Activated CD4-positive, alpha-beta T cell treated with anti-CD3 and anti-CD28 coated beads for 4 hours (primary cell): ENCODE results near the gene PTPRG.

Source experiments
- DNase-seq, 2 donors: peaks; one replicate each; pipeline ENCODE4 v3.0.0-alpha.2; 2020

PTPRG gene

DNA sequence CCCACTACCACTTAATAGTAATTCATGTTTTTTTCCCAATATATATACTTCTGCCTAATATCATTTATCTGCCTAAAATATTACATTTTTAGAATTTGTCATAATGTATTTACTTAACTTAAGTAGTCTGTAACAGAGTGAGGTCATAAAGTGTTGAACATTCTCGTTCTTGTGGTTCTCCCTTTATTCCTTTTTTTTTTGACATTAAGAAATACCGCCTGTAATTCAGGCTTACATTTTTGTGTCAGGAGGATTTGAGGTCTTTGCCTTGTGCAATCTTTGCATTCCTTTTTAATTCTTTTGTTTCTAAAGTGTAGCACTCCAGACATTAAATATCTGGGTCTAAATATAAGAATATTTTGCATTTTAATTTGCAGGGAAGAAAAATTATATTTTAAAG is 315.4 kb downstream of the PTPRG start:
- DNase-seq: no peak

DNA sequence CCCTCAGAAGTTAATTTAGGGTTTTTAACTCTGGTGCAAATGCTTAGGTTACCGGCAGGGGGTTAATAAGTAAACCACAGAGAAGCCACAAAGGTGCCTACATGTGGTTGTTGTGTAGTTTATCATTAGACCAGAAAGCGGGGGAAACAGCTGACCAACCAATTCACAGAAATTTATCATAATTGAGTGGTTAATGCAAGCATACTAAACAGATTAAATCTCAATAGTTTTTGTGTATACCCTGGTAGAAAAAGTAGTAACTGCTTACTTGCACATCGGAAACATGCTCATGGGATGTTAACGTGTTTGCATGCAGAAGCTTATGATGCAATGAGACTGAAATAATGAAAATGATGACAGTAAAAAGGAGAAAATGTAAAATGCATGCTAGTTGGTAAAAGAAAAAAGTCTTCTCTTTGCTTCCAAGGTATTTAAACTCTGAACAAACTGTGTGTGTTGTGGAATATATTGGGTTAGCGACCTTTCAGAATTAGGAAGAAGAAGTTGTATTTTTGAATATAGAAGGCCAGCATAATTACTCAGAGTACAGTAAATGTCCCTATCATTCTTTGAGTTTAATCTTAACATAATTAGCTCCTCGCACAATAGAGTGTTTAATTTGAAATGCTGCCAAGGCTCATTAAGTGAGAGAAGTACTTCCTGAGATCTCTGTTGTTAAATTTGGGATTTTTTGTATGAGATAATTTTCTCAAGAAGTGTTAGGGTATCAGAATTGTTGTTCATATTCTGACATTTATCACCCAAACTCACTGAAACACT is 316.2 kb downstream of the PTPRG start:
- no peak for DNase-seq

DNA sequence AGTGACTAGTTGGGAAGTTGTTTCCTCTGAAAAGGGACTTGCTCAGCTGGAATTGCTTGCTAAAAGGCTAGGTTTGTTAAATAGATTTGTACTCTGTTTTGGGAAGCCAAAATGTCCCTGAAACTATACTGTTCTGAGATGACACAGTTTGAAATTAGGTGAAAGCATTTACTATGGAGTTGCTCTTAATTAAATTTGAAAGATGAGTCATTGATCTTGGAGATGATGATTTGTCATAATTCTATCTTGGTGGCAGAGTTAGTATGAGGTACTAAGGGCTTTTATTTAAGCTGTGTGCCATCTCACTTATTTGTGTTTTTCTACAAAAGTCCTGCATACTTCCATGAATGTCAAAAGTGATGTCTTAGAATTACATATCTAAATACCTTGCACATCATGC is 320.9 kb downstream of the PTPRG start:
- no peak for DNase-seq

DNA sequence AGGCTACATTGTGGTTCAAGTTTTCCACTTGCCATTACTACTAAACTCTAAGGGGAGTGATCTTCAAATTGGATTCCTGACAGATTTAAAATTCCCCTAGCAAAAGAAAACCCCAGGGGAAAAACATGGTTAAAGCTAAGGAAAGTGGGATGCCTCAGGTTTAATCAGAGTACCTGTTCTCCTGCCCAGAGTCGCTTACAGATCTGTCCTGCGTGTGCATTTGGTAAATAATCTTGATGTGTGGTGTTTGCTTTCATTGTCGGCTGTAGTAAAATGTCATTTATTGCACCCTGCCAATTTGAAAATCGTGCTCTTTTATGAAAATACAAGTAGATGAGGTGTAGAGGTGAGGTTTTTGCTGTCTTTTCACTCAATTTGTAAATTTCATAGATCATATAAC is 323.4 kb downstream of the PTPRG start:
- DNase-seq: no peak

DNA sequence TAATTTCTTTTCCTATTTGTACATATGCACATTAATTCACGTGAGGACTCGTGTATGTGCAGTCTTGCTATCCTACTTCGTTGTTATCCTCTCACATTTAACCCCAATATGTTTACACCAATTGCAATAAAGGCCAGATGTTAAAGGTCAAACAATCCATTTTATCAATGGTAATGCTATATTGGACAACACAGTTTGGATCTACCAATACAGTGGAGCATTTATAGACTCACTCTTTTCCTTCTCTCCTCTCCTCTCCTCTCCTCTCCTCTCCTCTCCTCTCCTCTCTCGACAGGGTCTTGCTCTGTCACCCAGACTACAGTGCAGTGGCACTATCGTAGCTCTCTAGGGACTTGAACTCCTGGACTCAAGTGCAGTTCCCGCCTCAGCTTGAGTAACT is 324.0 kb downstream of the PTPRG start:
- no peak for DNase-seq

DNA sequence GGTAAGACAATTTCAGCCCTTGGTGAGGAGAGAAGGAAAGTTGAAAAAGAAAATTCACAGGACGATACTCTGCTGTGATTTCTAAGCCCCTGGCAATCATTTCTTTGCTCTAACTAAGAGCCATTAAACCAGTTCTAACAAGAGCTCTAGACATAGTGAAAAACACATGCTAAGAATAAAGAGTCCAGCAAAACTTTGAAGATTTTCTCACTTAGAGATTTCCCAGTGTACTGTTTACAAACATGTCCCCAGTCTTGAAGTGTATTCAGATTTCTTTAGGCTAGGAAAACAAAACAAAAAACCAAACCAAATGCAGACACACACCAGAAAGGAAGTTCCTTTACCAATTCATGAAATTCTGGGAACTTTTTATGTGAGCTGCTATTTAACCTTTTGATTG is 325.8 kb downstream of the PTPRG start:
- no peak for DNase-seq

DNA sequence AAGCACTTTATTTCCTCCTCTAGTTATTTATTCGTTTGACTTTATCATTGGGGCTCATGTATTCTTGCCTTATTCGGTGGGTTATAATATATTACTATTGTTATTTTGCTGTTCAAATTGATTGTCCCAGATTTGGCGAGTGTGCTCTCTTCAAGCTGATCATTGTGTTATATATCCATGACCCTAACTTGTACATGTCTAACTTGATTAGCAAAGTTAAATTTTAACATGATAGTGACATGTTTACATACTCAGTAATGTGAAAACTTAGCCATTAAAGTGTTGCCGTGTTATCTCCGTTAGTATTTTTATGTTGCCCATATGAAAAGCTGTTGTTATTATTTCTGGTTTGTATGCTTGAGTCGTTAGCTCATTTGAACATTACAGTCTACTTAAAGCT is 327.9 kb downstream of the PTPRG start:
- no peak for DNase-seq

DNA sequence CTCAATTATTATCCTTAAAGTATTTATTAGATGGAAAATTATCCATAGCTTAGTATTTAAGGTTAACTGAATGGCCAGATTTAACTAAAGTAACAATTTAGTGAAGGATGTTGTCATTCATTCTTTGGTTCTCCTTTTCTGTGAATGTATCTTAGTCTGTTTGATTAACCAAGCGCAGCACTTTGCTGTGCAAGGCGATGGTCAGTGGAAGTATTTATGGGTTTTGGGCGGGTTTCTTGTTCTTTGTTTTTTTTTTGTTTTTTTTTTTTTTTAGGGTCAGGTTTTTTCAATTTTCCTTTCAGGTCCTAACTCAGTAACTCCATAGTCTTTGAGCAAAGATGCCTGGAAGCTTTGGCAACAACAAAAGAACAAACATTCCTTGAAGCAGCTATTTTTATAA is 328.8 kb downstream of the PTPRG start:
- no peak for DNase-seq

DNA sequence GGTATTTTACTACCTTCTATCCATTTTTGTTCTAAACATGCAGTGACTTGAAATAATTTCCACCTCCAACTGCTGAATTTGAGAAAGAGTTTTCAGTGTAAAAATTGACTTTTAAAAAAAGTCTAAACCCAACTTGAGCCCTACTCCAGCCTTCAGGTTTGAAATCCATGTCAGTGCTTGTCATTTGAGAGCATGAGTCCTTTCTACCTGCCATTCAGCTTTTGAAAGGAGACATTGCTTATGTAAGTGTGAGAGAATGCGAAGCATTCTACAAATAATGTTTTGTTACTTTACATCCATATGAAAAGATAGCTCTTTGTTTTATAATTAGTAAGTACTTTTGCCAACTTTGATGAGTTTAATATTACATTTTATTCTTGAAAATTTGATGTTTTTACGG is 329.2 kb downstream of the PTPRG start:
- DNase-seq: no peak

DNA sequence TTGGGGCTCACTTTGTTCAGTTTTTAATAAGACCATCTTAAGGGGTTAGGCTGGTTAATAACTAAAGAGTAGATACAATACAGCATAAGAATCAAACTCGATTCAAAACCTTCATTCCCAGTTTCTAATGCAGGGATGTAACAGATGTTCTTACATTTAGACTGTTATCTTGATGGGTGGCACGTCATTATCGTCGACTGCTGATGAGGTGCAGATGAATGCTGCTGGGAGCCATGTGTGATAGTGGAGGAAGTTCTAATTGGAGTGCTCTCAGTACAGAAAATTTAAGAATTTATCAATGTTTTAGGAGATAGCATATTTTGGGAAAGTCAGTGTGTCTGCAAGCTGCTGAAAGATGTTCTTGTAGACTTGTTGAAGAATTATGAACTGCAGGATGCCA is 331.5 kb downstream of the PTPRG start:
- DNase-seq: no peak

DNA sequence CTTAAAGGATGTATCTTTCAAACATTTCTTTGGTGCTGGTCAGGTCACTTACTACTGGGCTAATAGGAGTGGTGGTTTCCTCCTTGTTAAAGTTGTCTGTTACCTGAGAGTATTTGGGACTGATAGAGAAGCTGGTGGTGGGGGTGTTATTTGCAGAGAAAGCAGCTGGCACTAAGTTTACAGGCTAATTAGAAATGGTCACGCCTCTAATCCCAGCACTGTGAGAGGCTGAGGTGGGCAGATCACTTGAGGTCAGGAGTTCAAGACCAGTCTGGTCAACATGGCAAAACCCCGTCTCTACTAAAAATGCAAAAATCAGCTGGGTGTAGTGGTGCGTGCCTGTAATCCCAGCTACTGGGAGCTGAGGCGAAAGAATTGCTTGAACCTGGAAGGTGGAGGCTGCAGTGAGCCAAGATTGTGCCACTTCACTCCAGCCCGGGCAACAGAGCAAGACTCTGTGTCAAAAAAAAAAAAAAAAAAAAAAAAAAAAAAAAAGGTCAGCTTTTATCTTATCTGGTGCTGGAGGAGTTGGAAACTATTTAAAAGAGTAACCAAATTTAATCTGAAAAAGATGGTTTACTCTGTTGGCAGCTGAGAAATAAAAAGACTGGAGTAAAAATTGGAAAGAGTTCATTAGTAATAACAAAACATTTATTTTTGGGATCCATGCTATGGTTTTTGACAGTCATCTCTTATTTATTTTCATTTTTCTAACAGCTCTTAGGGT is 332.6 kb downstream of the PTPRG start:
- no peak for DNase-seq

DNA sequence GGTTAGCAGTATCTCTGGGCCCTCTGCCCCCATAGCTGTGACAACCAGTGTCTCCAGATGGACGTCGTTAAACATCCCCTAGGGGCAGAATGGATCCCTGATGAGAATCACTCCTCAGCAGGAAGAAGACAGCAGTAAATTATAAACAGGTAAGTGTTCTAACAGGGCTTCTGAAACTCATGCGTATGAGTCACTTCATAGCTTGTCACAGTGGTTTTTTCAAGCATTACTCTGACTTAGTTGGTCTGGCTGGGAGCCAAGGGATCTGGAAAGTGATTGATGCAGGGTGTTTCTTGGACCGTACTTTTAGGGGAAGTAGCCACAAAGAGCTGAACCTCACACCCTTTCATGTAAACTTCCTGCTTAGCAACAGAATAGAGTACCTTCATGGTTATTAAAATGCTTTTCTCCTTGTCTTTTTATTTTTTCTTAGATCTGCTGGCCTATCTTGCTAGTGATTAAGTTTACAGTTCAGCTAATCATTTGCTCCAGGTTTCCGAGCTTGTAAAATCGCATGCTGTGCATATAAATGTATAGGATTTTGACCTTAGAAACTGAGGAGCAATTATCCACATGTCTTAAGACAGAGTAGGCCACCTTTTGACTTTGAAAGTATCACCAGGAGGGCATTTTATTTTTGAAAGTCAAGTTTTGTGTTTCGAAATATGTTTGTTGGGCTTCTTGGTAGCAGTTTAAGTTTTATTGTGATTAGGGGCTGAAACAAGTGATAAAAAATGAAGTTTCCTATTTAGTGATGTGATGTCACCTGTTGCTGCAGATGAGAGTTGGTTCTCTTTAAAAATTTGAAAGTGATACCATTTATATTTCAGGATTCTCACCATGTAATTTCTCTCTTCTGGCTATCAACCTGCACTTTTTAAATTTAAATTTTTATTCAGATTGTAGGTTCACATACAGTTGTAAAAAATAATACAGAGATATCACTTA is 333.9 kb downstream of the PTPRG start:
- no peak for DNase-seq

DNA sequence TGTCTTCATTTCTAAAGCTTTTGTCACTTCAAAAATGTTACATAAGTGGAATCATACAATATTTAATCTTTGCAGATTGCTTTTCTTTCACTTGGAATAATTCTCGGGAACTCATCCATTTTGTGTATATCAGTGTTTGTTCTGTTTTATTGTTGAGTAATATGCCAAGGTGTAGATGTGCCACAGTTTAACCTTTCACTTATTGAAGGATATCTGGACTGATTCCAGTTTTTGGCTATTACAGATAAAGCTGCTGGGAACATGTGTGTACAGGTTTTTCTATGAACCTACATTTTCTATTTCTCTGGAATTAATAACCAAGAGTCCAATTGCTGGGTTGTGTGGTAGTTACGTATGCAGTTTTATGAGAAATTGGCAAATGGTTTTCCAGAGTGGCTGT is 334.9 kb downstream of the PTPRG start:
- no peak for DNase-seq

DNA sequence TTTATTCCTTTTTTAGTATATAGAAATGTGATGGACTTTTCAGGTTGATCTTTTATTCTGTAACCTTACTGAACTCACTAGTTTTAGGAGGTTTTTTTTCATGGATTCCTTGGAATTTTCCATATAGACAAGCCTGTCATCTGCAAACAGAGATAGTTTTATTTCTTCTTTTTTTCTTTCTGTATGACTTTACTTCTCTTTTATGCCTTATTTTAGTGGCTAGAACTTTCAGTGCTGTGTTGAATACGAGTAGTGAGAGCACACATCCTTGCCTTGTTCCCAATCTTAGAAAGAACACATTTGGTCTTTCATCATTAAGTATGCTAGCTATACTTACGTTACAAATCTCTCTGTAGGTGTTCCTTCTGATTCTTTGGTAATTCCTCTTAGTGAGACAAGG is 336.5 kb downstream of the PTPRG start:
- no peak for DNase-seq

DNA sequence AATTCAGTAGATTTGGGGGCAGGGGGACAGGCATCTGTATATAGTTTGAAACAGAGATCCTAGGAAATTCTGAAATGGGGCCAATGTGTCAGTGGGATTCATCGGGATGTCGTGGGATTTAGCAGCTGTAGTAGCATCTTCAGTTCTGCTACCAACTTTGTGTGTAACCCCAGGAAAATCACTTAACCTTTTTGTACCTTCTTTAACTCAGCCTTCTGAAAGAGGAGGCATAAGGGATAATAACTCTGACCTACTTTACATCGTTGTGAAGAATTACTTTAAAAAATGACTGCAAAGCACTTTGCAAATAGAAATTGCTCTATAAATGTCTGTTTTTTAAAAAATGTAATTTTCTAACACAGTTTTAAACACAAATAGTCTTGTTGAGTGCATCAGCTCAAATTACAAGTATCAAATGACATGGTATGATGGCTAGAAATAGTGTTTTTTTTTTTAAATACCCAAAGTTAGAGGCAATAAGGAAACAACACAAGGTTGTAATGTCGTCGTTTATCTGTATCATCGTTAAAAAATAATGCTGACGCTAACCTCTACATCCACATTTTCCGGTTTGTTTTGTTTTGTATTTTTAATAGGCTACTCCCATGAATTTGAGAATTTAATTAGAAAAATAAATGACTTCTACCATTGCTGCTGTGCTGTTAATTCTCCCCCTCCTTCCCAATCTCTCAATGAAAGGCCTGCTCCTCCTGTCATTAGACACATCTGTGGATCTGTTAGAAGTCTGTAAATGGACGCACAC is 338.5 kb downstream of the PTPRG start:
- DNase-seq: no peak

DNA sequence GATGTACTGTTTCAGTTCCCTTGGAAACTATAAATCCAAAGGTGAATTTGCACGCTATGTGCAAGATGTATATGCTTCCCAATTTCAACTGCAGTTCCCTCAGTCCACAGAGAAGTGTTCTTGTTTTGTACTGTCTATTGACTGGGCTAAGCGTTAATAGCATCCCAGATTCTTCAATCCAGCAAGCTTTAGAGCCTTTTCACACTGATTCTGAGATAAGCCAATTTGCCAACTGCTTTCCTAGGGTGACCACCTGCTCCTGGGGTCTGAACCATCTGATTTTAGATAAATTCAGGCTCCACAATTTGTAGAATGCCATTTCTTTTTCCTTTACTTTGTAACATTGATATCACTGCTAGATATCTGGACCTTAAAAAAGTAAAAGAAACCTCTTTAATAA is 340.1 kb downstream of the PTPRG start:
- DNase-seq: no peak

DNA sequence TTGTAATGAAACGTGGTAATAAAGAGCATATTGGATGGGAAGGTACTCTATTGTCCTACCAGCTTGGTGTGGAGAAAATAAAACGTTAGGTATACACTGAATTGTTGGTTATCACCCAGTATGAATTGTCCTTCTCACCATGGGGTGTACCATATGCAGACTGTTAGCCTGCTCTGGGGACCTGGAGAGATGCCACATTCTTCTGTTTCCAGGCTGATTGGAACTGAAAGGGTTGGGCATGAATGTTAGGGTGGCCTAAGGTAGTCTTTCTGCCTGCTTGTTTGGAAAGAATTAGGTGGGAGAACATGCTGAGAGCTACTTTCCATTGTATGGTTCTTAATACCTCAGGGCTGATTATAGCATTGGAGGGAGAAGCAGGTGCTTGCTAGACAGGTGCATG is 340.6 kb downstream of the PTPRG start:
- DNase-seq: no peak

DNA sequence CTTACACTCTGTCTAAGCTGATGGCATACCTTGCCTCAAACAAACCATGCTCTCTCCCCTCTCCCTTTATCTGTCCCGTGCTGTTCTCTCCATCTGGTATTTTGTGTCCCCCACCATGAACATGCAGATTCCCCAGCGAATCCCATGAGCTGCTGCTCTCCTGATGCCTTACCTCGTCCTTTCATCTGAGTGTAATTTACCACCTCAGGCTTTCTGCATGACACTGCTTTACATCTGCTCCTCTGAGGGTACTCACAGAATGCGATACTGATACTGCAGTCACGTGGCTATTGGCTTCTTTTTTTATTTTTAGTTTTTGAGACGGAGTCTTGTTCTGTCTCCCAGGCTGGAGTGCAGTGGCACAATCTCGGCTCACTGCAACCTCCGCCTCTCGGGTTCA is 341.7 kb downstream of the PTPRG start:
- no peak for DNase-seq

DNA sequence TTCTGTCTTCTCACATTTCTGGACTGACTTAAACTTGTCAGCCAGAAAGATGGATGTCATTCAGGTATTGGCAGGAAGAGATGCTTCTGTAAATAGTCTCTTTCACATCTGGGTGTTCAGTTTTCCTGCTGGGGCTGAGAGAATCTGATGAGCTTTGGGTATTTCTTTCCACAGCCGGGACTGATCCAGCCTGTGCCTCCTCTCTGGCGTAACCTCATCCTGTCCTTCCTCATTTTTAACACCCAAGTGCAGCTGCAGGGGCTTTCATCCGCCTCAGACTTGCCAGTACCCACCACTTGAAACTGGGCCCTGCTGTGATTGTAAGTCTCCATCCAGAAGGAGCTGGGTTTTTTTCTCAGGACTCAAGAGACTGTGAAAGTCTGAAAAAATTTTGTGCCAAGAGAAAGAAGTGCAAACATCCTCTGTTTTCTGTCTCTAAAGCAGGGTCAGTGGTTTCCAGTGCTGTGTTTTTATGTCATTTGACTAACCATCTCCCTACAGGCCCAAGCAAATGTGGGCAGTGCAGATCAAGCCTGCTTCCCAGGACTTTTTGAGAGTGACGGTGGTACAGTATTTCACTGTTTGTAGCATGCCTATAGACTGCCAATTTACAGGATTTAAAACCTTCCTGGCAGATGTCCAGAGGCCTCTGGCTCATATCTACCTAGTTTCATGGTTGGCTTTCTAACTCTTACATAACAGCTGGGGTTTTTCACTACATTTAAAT is 342.7 kb downstream of the PTPRG start:
- DNase-seq: no peak

DNA sequence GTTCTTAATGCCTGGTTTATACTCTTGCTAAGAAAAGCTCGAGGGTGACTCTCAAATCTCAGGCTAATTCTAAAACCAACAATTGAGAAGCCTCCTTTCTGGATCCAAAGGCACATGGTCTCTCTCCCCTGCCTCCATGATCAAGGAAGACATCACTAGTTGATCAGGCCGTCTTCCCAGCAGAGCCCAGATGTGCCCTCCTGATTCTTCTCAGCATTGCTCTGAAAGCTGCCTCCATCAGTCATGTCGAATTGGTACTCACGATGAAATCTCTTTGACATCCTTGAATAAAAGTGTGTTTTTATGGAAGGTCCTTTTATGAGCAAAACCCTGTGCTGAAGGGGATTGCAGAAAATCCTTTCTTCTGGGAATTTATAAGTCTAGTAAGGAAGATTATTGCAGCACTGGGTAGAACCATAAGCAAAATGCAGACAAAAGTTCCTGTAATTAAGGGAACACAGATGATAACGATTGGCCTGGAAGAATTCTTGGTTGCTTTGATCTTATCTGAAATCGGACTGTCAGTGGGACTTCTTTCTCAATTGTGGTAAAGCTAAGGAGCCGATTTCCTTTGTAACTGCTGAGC is 345.9 kb downstream of the PTPRG start:
- DNase-seq: no peak

DNA sequence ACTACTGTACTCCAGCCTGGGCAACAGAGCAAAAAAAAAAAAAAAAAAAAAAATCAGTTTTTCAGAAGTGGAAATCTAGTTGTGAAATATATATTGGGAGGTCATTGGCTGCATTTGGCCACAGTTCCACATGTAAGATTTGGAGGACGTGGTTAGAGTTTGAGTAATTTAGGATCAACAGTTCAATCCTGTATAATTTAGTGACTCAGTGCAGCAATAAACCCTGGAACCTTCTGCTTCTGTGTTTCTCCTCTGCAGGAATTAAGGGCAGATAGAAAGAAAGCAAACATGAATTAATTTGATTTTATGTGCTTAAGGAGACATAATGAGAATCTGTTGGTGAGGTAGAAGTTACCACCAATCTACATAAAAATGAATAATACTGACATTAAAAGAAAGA is 347.0 kb downstream of the PTPRG start:
- DNase-seq: no peak

DNA sequence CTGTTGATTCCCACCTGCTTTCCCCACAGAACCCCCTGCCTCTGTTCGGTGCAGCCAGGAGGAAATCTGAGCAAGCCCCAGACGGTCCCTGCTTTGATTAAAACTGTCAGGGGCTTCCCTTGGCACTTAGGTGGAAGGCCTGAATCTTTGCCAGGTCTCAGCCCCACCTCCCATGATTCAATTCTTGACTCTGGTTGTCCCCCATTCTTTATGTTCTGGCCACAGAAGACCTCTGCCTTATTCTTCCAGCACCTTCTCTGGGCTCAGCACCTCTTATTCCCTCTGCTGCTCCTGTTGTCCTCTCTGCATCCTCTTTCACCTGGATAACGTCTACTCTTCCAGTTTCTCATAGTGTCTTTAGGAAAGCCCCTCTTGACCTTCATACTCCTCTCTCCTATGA is 349.4 kb downstream of the PTPRG start:
- DNase-seq: no peak
